ENCODE measurements around the gene EPHA10.

DNA sequence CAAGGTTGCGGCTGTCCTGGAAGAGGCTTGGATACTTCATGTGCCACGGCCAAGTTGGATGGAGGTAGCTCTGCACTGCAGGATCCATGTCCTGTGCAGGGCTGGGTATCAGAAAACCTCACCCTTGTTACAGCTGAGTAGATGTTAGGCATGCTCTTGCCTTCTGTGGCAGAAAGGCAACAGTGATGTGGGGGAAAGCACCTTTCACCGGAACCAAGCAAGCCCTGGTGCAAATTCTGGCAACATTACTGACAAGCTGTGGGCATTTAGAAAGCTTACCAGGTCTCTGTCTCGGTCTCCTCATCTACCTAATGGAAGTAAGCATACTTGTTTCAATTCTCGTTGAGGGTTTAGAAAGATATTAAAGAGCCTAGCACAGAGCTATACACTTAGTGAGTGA, 87.1 kb downstream of the EPHA10 start:
- TF ChIP-seq RXRA (IDR thresholded peaks at IDR 0.05), result no peak
- TF ChIP-seq, protein P1, sequence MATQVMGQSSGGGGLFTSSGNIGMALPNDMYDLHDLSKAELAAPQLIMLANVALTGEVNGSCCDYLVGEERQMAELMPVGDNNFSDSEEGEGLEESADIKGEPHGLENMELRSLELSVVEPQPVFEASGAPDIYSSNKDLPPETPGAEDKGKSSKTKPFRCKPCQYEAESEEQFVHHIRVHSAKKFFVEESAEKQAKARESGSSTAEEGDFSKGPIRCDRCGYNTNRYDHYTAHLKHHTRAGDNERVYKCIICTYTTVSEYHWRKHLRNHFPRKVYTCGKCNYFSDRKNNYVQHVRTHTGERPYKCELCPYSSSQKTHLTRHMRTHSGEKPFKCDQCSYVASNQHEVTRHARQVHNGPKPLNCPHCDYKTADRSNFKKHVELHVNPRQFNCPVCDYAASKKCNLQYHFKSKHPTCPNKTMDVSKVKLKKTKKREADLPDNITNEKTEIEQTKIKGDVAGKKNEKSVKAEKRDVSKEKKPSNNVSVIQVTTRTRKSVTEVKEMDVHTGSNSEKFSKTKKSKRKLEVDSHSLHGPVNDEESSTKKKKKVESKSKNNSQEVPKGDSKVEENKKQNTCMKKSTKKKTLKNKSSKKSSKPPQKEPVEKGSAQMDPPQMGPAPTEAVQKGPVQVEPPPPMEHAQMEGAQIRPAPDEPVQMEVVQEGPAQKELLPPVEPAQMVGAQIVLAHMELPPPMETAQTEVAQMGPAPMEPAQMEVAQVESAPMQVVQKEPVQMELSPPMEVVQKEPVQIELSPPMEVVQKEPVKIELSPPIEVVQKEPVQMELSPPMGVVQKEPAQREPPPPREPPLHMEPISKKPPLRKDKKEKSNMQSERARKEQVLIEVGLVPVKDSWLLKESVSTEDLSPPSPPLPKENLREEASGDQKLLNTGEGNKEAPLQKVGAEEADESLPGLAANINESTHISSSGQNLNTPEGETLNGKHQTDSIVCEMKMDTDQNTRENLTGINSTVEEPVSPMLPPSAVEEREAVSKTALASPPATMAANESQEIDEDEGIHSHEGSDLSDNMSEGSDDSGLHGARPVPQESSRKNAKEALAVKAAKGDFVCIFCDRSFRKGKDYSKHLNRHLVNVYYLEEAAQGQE (IDR thresholded peaks at IDR 0.05), result no peak

All from liver (tissue), 2 donors.